ENCODE measurements around the gene KDM6A. TPM values are rescaled to one million over a fixed set of nuclear protein-coding genes. Genes with fewer than 3 reads are reported as not detected.
"Not testable (repeated sequence)": the region's sequence is repeated elsewhere in the genome, so short reads cannot be mapped to it uniquely, and the experiment has no call there.

Gene KDM6A
- total RNA-seq, 1 donor from 2014 or later, result 8.5 TPM

DNA sequence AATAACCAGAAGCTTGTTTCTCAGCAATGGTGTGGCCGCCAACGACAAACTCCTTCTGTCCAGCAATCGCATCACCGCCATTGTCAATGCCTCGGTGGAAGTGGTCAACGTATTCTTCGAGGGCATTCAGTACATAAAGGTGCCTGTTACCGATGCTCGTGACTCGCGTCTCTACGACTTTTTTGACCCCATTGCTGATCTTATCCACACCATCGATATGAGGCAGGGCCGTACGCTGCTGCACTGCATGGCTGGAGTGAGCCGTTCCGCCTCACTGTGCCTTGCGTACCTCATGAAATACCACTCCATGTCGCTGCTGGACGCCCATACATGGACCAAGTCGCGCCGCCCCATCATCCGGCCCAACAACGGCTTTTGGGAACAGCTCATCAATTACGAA is 28.8 kb upstream of the KDM6A start:
- no peak for DNase-seq (ENCODE audit: low read depth)
- TF ChIP-seq CTCF (conservative IDR thresholded peaks at IDR 0.05; ENCODE audit: low read depth, low read length), result no peak
- H3K4me3 ChIP-seq (ENCODE audit: low read depth, low read length), result no peak overlapping the region

GRCh38 chrX:44850891-44851290 is 22.1 kb upstream of the KDM6A start:
- not testable (repeated sequence) for DNase-seq (ENCODE audit: low read depth); H3K4me3 ChIP-seq (ENCODE audit: low read depth, low read length)

DNA sequence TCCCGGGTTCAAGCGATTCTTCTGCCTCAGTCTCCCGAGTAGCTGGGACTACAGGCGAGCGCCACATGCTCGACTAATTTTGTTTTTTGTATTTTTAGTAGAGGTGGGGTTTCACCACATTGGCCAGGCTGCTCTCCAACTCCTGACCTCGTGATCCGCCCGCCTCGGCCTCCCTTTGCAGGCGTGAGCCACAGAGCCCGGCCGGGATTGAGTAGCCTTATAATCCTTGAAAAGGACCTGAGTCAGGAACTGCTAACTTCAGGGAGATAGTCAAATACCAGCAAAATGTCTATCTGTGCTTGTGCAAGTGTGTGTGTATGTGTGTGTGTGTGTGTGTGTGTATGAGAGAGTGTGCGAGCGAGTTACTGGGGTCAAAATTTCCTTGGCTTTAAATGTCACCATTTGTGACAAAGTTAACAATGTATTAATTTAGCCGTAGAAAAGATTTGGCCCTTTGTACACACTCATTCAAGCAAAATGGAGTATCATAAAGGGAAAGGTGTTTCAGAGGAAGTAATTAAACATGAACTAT is 1.8 kb upstream of the KDM6A start:
- H3K4me3 ChIP-seq (ENCODE audit: low read depth, low read length), result peak overlapping the region; percentile 70
- no peak for TF ChIP-seq CTCF (conservative IDR thresholded peaks at IDR 0.05; ENCODE audit: low read depth, low read length)
- DNase-seq (ENCODE audit: low read depth), result no peak

- H3K4me3 ChIP-seq (ENCODE audit: low read depth, low read length), result peak overlapping the region; percentile 70
- no peak for TF ChIP-seq CTCF (conservative IDR thresholded peaks at IDR 0.05; ENCODE audit: low read depth, low read length)
- DNase-seq (ENCODE audit: low read depth), result no peak
Observed at GRCh38 chrX:44871931-44872820, 812 bp upstream of the KDM6A start.

GRCh38 chrX:44873415-44874276 is 658 bp downstream of the KDM6A start:
- TF ChIP-seq CTCF (conservative IDR thresholded peaks at IDR 0.05; ENCODE audit: low read depth, low read length), result no peak
- H3K4me3 ChIP-seq (ENCODE audit: low read depth, low read length), result peak overlapping the region; percentile 74
- DNase-seq (ENCODE audit: low read depth), result no peak

GRCh38 chrX:44874420-44875184 is 1.6 kb downstream of the KDM6A start:
- peak overlapping the region; percentile 74 for H3K4me3 ChIP-seq (ENCODE audit: low read depth, low read length)
- TF ChIP-seq CTCF (conservative IDR thresholded peaks at IDR 0.05; ENCODE audit: low read depth, low read length), result no peak
- no peak for DNase-seq (ENCODE audit: low read depth)

DNA sequence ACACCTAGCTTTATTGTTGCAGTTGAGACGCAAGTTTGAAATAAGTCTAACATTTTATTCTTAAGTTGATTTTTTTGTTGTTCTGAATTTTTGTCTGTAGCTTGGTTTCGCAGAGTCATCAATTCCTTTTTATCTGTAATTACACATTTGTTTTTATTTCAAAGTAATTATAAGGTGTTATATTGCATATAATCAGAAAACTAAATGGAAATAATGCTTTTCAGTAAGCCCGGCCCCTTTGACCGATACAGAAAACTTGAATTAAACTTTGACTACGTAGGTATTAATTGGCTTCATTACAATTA is 2.1 kb downstream of the KDM6A start:
- peak overlapping the region; percentile 74 for H3K4me3 ChIP-seq (ENCODE audit: low read depth, low read length)
- no peak for DNase-seq (ENCODE audit: low read depth)
- no peak for TF ChIP-seq CTCF (conservative IDR thresholded peaks at IDR 0.05; ENCODE audit: low read depth, low read length)
